ENCODE data around the gene RIMS4.
A peak's percentile ranks its signal among the peaks of the same experiment; 100 is the strongest.

The RIMS4 gene

DNA sequence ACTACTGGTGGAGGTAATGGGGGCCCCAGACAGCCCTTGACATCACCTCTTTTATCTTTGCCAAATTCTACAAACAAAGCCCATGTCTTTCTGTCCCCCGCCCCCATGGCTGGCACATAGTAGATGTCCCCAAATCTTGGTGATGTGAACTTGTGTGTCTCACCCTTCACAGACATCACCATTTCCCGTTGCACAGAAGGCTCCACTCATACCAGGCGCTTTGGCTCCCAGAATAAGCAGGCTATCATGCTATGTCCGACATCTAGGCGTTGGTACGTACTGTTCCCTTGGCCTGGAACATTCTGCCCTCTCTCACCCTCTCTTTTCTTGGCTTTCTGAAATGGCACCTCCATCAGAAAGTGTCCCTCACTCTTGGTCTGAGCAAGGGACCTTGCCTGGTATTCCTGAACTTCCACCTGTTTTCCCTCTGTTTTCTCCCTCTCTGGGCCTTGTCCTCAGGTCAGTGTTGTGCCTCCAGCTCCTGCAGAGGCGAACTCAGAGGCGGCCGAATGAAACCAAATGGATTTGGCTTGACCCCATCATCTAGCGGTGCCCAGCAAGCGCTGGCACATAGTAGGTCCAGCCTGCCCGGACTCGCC is 96.1 kb downstream of the RIMS4 start:
- CTCF ChIA-PET = interaction anchor here (0.6 to 1.1 kb wide), 3 partner anchors 19 to 47 kb away, joined by 3 to 4 read pairs (median 3); no protein-coding TSS in a partner anchor
- peak overlapping the region; percentile 78 for H3K27ac ChIP-seq
- TF ChIP-seq, protein P1, sequence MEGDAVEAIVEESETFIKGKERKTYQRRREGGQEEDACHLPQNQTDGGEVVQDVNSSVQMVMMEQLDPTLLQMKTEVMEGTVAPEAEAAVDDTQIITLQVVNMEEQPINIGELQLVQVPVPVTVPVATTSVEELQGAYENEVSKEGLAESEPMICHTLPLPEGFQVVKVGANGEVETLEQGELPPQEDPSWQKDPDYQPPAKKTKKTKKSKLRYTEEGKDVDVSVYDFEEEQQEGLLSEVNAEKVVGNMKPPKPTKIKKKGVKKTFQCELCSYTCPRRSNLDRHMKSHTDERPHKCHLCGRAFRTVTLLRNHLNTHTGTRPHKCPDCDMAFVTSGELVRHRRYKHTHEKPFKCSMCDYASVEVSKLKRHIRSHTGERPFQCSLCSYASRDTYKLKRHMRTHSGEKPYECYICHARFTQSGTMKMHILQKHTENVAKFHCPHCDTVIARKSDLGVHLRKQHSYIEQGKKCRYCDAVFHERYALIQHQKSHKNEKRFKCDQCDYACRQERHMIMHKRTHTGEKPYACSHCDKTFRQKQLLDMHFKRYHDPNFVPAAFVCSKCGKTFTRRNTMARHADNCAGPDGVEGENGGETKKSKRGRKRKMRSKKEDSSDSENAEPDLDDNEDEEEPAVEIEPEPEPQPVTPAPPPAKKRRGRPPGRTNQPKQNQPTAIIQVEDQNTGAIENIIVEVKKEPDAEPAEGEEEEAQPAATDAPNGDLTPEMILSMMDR (conservative IDR thresholded peaks at IDR 0.05; ENCODE audit: low read depth) = no peak
- POLR2A ChIA-PET (ENCODE audit: low non-redundant PET) = no interaction called here
- DNase-seq (ENCODE audit: low spot score) = no peak

DNA sequence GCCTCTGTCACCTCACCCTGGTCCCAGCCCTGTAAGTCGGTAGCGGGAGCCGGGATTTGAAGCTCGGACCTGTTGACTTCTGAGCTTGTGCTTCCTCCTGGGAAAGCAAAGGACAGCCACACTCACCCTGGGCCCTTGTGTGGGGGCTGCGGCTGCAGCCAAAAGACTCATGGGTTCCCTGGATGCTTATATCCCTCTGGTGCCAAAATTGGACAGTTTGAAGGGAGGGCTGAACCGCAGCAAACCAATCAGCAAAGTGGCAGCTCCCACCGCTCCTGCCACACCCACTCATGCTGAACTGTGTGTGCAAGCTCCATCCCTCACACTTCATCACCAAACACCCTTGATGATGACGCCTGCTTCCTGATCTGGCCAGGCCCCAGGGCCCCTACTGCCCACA is 99.1 kb downstream of the RIMS4 start:
- POLR2A ChIA-PET (ENCODE audit: low non-redundant PET) = no interaction called here
- no peak for DNase-seq (ENCODE audit: low spot score)
- CTCF ChIA-PET = interaction anchor here (0.6 to 1.5 kb wide), 3 partner anchors 22 to 444 kb away, joined by 3 to 4 read pairs (median 3); no protein-coding TSS in a partner anchor
- TF ChIP-seq, protein P1 (conservative IDR thresholded peaks at IDR 0.05; ENCODE audit: low read depth) = no peak
- H3K27ac ChIP-seq = no peak overlapping the region

DNA sequence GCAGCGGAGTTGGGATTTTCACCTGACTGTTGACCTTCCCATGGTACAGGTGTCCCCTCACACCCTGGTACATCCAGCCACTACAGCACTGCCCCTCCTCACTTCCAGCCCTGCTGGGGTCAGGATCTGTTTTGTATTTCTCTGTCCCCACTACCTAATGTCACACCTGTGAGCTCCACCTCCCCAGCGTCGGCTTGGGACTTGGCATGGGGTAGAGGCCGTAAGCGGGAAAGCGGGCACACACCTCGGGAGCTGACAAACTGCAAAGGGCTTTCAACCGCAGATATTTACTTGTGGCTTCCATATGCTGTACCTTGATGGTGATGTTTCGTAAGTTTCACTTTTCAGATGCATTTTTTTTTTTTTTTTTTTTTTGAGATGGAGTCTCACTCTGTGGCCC is 100.5 kb downstream of the RIMS4 start:
- H3K27ac ChIP-seq = no peak overlapping the region
- TF ChIP-seq, protein P1 (conservative IDR thresholded peaks at IDR 0.05; ENCODE audit: low read depth) = no peak
- DNase-seq (ENCODE audit: low spot score) = no peak
- POLR2A ChIA-PET (ENCODE audit: low non-redundant PET) = no interaction called here
- CTCF ChIA-PET = interaction anchor here (0.6 kb wide), 1 partner anchor 332 kb away, joined by 4 read pairs; no protein-coding TSS in a partner anchor

DNA sequence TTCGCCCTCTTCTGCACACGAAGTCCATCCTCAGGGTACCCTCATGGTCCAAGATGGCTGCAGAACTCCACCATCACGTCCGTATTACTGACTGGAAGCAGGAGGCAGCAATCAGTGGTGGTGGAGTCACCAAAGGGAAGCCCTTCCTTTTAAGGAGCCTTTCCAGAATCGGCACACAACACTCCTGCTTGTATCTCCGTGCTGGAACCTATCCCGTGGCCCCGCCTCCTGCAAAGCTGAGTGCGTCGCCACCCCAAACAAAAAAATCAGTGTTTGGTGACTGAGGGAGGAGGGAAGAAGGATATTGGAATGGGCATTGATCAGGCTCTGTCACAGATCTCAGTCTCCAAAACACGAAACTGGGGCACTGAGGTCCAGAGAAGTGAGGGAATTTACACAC is 101.0 kb downstream of the RIMS4 start:
- CTCF ChIA-PET = interaction anchor here (0.6 kb wide), 1 partner anchor 332 kb away, joined by 4 read pairs; no protein-coding TSS in a partner anchor
- H3K27ac ChIP-seq = no peak overlapping the region
- DNase-seq (ENCODE audit: low spot score) = no peak
- TF ChIP-seq, protein P1 (conservative IDR thresholded peaks at IDR 0.05; ENCODE audit: low read depth) = no peak
- POLR2A ChIA-PET (ENCODE audit: low non-redundant PET) = no interaction called here

DNA sequence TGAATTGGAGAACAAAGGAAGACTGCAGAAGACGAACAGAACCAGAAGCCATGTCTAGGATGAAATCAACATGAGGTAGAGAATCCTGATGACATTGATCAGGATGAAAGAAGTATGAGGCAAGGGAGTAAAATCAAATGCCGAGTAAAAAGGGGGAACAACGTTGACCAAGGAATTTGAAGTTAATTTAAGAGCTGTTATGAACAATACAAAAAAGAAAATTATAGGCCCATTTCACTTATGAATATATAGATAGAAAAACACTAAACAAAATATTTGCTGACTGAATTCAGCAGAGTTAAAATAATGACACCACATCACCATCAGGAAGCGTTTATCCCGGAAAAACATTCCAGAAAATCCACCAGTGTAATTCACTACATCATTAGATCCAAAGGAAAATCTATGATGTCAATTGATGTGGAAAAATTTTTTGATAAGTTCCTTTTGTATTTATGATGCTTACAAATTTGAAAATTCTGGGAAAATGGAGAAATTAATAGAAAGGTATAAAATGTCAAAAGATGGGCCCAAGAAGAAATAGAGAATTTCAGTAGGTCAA is 103.2 kb downstream of the RIMS4 start:
- CTCF ChIA-PET = interaction anchor here (0.6 to 1.5 kb wide), 2 partner anchors 24 to 31 kb away, joined by 3 read pairs; no protein-coding TSS in a partner anchor
- DNase-seq (ENCODE audit: low spot score) = no peak
- TF ChIP-seq, protein P1 (conservative IDR thresholded peaks at IDR 0.05; ENCODE audit: low read depth) = no peak
- H3K27ac ChIP-seq = no peak overlapping the region
- POLR2A ChIA-PET (ENCODE audit: low non-redundant PET) = no interaction called here

DNA sequence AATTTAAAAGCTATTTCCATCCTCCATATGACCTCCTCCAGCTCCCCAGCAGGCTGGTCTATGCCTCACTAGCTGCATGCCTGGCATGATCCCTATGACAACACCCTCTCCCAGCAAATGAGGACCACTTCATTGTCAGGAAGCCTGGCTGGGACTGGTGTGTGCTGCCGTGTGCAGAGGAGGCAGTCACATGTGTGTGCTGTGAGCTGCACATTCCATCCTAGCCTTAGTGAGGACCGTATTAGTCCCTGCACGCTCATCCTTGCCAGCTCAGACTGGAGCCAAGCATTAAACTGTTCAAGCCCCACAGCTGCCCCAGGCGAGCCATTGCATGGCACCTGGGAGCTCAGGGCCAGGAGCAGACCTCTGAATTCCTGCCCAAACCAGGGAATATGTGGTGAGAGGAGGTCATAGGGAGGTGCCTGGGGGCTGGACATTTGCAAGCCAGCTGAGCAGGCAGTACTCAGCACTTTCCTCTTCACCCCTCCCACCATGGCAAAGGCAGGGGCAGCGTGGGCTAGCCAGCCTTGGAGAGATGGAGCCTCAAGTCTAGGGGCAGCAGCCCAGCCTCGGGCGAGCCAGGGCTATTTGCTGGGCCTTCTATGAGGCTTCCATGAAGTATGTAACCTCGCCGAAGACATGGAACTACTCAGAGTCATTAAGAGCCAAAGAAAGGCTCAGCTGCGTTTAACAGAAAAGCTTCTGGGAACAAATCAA is 103.9 kb downstream of the RIMS4 start:
- no peak for DNase-seq (ENCODE audit: low spot score)
- no peak overlapping the region for H3K27ac ChIP-seq
- ChIA-PET POLR2A (ENCODE audit: low non-redundant PET) (interaction anchor here (0.6 kb wide), 1 partner anchor 10 kb away, joined by 3 read pairs; no protein-coding TSS in a partner anchor), CTCF (interaction anchor here (0.6 to 1.5 kb wide), 5 partner anchors 10 to 32 kb away, joined by 3 to 6 read pairs (median 3); no protein-coding TSS in a partner anchor)
- TF ChIP-seq, protein P1 (conservative IDR thresholded peaks at IDR 0.05; ENCODE audit: low read depth) = no peak

Data from RWPE1 (cell line).